Measurements from ENCODE around the gene FAIM2. TPM values are rescaled to one million over a fixed set of nuclear protein-coding genes. Genes with fewer than 3 reads are reported as not detected.
"Not testable (repeated sequence)": the region's sequence is repeated elsewhere in the genome, so short reads cannot be mapped to it uniquely, and the experiment has no call there.

FAIM2 gene
- total RNA-seq, 4 donors from 2014 or later = 4.1 to 10.3 (median 7.4) TPM

DNA sequence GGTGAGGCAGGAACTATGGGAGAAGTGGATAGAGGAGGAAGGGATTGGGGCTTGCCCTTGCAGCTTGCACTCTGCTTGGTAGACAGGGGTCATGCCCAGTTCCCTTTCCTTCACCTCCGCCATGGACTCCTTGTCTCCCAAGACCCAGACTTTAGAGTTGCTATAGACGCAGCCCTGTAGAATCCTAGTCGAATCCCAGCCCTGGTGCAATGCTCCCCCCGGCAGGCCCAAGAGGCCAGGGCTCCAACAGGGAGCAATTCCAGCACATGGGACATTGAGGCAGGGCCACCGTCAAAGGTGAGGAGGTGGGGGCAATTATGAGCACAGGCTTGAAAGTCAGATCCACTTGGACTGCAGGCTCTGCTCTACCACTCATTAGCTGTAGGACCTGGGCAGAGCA lies 31.3 kb downstream of the FAIM2 start:
- no peak overlapping the region for H3K27ac ChIP-seq (replicated peaks in 1 of 4)
- H3K4me3 ChIP-seq = no peak overlapping the region
- TF ChIP-seq, protein P1, sequence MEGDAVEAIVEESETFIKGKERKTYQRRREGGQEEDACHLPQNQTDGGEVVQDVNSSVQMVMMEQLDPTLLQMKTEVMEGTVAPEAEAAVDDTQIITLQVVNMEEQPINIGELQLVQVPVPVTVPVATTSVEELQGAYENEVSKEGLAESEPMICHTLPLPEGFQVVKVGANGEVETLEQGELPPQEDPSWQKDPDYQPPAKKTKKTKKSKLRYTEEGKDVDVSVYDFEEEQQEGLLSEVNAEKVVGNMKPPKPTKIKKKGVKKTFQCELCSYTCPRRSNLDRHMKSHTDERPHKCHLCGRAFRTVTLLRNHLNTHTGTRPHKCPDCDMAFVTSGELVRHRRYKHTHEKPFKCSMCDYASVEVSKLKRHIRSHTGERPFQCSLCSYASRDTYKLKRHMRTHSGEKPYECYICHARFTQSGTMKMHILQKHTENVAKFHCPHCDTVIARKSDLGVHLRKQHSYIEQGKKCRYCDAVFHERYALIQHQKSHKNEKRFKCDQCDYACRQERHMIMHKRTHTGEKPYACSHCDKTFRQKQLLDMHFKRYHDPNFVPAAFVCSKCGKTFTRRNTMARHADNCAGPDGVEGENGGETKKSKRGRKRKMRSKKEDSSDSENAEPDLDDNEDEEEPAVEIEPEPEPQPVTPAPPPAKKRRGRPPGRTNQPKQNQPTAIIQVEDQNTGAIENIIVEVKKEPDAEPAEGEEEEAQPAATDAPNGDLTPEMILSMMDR (IDR thresholded peaks at IDR 0.05) = no peak
- TF ChIP-seq EP300 (IDR thresholded peaks at IDR 0.05) (no peak), POLR2AphosphoS5 (IDR thresholded peaks at IDR 0.05) (no peak), POLR2A (IDR thresholded peaks at IDR 0.05; ENCODE audit: low read depth) (no peak)
- intact Hi-C loops (cut with DNase I) = no loop called here
- no peaks in the 10 kb centered on the region for H3K36me3 ChIP-seq
- no peak for DNase-seq (ENCODE audit: extremely low spot score)
- peaks cover 25 to 28% (median 26%) of the 10 kb centered on the region in 4 donors for H3K4me1 ChIP-seq
- no peaks in the 10 kb centered on the region for H3K9me3 ChIP-seq
- 91% methylated on average over 5 of the region's 5 CpGs for WGBS
- peaks cover 0 to 1% (median 0%) of the 10 kb centered on the region in 4 donors for H3K27me3 ChIP-seq

DNA sequence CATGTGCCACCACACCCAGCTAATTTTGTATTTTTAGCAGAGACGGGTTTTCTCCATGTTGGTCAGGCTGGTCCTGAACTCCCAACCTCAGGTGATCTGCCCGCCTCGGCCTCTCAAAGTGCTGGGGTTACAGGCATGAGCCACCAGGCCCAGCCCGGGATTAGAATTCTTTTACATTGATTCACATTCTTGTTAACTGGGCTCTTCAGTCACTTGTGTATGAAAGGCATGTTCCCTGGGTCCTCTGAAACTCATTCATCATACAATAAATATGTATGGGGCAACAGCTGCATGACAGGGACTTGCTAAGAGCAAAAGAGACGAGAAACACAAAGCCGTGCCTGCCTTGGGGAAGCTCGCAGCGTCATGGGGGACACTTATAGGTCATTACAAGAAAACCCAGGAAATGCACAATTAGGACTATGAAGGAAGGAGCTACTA lies 31.9 kb downstream of the FAIM2 start:
- H3K4me1 ChIP-seq = peaks cover 30 to 33% (median 31%) of the 10 kb centered on the region in 4 donors
- H3K36me3 ChIP-seq; H3K9me3 ChIP-seq; H3K27ac ChIP-seq (replicated peaks in 1 of 4); H3K4me3 ChIP-seq; H3K27me3 ChIP-seq; intact Hi-C loops (cut with DNase I); DNase-seq (ENCODE audit: extremely low spot score): not testable (repeated sequence)
- 93% methylated on average over 8 of the region's 8 CpGs for WGBS

DNA sequence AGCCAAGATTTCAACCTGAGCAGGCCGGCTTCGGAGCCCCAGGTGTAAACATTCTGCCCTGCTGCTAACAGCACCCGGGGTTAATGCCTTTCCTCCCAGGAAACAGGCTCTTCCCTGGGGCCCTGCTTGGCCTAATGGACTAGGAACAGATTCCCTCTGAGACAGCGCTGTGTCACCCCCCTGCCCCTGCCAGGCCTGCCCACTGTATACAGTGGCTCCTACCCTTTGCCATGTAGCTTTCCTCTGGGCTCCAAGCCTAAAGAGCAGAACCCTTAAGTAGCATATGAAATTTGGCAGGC lies 32.5 kb downstream of the FAIM2 start:
- no peaks in the 10 kb centered on the region for H3K36me3 ChIP-seq
- 90% methylated on average over 4 of the region's 4 CpGs for WGBS
- DNase-seq (ENCODE audit: extremely low spot score) = no peak
- H3K9me3 ChIP-seq = no peaks in the 10 kb centered on the region
- TF ChIP-seq EP300 (IDR thresholded peaks at IDR 0.05) = no peak
- TF ChIP-seq, protein P1 (IDR thresholded peaks at IDR 0.05) = no peak
- no peak for TF ChIP-seq POLR2AphosphoS5 (IDR thresholded peaks at IDR 0.05)
- TF ChIP-seq POLR2A (IDR thresholded peaks at IDR 0.05; ENCODE audit: low read depth) = no peak
- H3K27ac ChIP-seq (replicated peaks in 1 of 4) = no peak overlapping the region
- intact Hi-C loops (cut with DNase I) = no loop called here
- H3K4me1 ChIP-seq = peaks cover 30 to 33% (median 31%) of the 10 kb centered on the region in 4 donors
- peaks cover 0 to 3% (median 0%) of the 10 kb centered on the region in 4 donors for H3K27me3 ChIP-seq
- no peak overlapping the region for H3K4me3 ChIP-seq

DNA sequence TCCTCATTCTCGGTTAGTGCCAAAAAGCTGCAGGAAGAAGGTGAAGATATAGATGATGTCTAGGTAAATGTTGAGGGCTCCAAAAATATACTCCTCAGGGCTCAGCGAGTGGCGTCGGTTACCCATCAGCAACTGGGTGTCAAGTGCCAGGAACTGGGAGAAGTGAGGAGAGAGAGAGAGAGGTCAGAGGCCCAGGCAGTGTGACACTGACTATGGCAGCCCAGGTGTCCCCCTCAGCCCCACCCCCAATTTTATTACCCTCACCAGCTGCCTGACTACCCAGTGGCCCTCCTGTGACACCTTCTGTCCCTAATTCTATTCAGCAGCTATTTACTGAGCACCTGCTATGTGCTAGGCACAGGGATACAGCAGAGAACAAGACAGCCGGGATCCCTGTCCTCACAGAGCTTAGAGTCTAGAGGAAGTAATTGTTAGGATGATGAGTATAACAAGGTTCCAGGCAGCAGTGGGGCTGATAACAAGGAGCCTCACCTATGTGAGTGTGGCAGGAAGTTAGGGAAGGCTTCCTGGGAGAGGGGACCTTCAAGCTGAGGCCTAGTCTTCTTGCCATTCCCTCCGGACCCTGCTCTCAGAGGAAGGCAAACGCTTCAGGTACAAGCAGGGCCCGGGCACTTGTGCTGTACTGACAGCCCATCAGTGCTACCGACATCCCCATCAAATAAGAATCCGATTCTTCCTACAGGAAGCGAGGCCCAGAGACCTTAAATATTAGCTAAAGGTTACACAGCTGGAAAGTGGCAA lies 33.0 kb downstream of the FAIM2 start:
- no peak overlapping the region for H3K27ac ChIP-seq (replicated peaks in 1 of 4)
- H3K4me1 ChIP-seq = peaks cover 30 to 33% (median 31%) of the 10 kb centered on the region in 4 donors
- TF ChIP-seq EP300 (IDR thresholded peaks at IDR 0.05) (no peak), POLR2A (IDR thresholded peaks at IDR 0.05; ENCODE audit: low read depth) (no peak), POLR2AphosphoS5 (IDR thresholded peaks at IDR 0.05) (no peak)
- TF ChIP-seq, protein P1 (IDR thresholded peaks at IDR 0.05) = no peak

DNA sequence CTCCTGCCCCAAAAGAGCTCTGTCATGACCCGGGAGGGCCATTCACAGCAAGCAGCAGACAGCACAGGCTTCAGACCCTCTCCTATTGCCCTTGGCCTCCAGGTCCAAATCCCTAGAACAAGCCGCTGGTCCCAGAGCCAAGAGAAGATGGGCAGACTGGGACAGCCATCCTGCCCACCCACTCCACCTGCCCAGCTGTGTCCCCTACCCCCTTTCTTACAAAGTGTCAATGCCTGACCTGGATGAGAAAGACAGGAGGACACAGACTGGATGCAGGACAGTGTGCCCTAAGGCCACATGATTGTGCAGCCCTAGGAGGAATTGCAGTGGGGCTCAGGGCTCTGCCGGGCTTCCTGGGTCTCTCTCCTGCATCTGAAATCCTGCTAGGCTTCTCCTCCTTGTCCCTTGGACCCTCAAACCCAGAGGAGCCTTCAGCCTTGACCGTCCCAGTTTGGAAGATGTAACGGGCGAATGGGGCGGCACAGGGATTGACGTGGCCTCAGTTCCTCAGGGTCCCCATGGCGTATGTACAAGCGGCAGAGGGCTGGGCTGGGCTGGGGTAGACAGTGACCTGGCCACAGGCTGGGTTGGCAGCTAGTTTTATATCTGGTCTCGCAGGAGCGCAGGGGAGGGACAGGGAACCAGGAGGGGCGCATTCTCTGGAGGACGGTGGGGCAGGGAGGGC lies 33.7 kb downstream of the FAIM2 start:
- Histone ChIP-seq H3K27me3 (peaks cover 0 to 3% (median 0%) of the 10 kb centered on the region in 4 donors), H3K27ac (replicated peaks in 1 of 4) (peak overlapping the region; percentile 35 to 59 (median 52)), H3K4me1 (peaks cover 30 to 33% (median 31%) of the 10 kb centered on the region in 4 donors), H3K9me3 (no peaks in the 10 kb centered on the region), H3K36me3 (no peaks in the 10 kb centered on the region), H3K4me3 (no peak overlapping the region)
- TF ChIP-seq POLR2AphosphoS5 (IDR thresholded peaks at IDR 0.05) = no peak
- TF ChIP-seq EP300 (IDR thresholded peaks at IDR 0.05) = no peak
- TF ChIP-seq, protein P1 (IDR thresholded peaks at IDR 0.05) = no peak
- no peak for TF ChIP-seq POLR2A (IDR thresholded peaks at IDR 0.05; ENCODE audit: low read depth)
- WGBS = 94% methylated on average over 13 of the region's 14 CpGs
- DNase-seq (ENCODE audit: extremely low spot score) = no peak
- intact Hi-C loops (cut with DNase I) = loop anchor here (5.0 to 10.0 kb wide), 2 partner anchors 77 to 175 kb away; no protein-coding TSS in a partner anchor

More for the DNA sequence above, 33.0 kb downstream of the FAIM2 start:
- no peak for DNase-seq (ENCODE audit: extremely low spot score)
- H3K36me3 ChIP-seq = no peaks in the 10 kb centered on the region
- no peaks in the 10 kb centered on the region for H3K9me3 ChIP-seq
- peaks cover 0 to 3% (median 0%) of the 10 kb centered on the region in 4 donors for H3K27me3 ChIP-seq
- H3K4me3 ChIP-seq = no peak overlapping the region
- intact Hi-C loops (cut with DNase I) = no loop called here
- 92% methylated on average over 10 of the region's 11 CpGs for WGBS

All from esophagus muscularis mucosa (tissue), 4 donors.